GM23338 (cell line): ENCODE results near the gene NADK2. TPM values are rescaled to one million over a fixed set of nuclear protein-coding genes. Genes with fewer than 3 reads are reported as not detected.

Source experiments
- ATAC-seq: fragments of 200-7000 bp; cut with Tn5 transposase; 3 replicates; pipeline ENCODE4 v1.9.1; 2020
- DNase-seq: peaks from one replicate; pipeline ENCODE4 v3.0.0-alpha.2; 2015; ENCODE audit warnings: low spot score
- H2AFZ ChIP-seq: fragments of 200-600 bp; sonication (generic); 2 replicates; pipeline ENCODE4 v1.8.0; 2016; ENCODE audit warnings: antibody characterized with exemption, mild to moderate bottlenecking, moderate library complexity
- H3F3A ChIP-seq: fragments of 200-600 bp; sonication (generic); replicated peaks from 2 replicates; pipeline ENCODE4 v1.8.0; 2017; ENCODE audit warnings: antibody characterized with exemption, mixed run types, low read depth
- H3K27ac ChIP-seq: fragments of 200-600 bp; sonication (generic); 2 replicates; pipeline ENCODE4 v1.6.1; 2016; ENCODE audit warnings: low read depth
- H3K27me3 ChIP-seq: fragments of 200-600 bp; sonication (generic); 2 replicates; pipeline ENCODE4 v1.8.0; 2016; ENCODE audit warnings: mild to moderate bottlenecking, mixed run types, moderate library complexity; ENCODE audit not compliant: insufficient read depth
- H3K36me3 ChIP-seq: fragments of 200-600 bp; sonication (generic); 2 replicates; pipeline ENCODE4 v1.8.0; 2016; ENCODE audit warnings: mild to moderate bottlenecking; ENCODE audit not compliant: insufficient read depth
- H3K4me1 ChIP-seq: fragments of 200-600 bp; sonication (generic); 2 replicates; pipeline ENCODE4 v1.8.0; 2016; ENCODE audit warnings: mild to moderate bottlenecking, moderate library complexity; ENCODE audit not compliant: insufficient read depth
- H3K4me2 ChIP-seq: fragments of 200-600 bp; sonication (generic); 2 replicates; pipeline ENCODE4 v1.7.1; 2017; ENCODE audit warnings: mixed run types
- H3K4me3 ChIP-seq: fragments of 200-600 bp; sonication (generic); 2 replicates; pipeline ENCODE4 v1.6.1; 2016; ENCODE audit warnings: mixed run types
- H3K79me2 ChIP-seq: fragments of 200-600 bp; sonication (generic); replicated peaks from 2 replicates; pipeline ENCODE4 v1.8.0; 2017; ENCODE audit warnings: mild to moderate bottlenecking; ENCODE audit not compliant: insufficient read depth
- H3K9me2 ChIP-seq: fragments of 200-600 bp; sonication (generic); 2 replicates; pipeline ENCODE4 v1.8.0; 2017; ENCODE audit not compliant: insufficient read depth
- H4K20me1 ChIP-seq: fragments of 200-600 bp; sonication (generic); replicated peaks from 2 replicates; pipeline ENCODE4 v1.8.0; 2017; ENCODE audit warnings: mild to moderate bottlenecking; ENCODE audit not compliant: insufficient read depth
- H3K27ac Mint-ChIP-seq: 2 replicates; pipeline ENCODE4 v1.8.0; 2020; ENCODE audit warnings: inconsistent platforms, mild to moderate bottlenecking, moderate library complexity, mixed read lengths
- H3K27me3 Mint-ChIP-seq: 3 replicates; pipeline ENCODE4 v1.8.0; 2022; ENCODE audit warnings: low read depth, mild to moderate bottlenecking, moderate library complexity, mixed read lengths, inconsistent platforms; ENCODE audit not compliant: insufficient read depth, poor library complexity
- H3K36me3 Mint-ChIP-seq: 3 replicates; pipeline ENCODE4 v1.8.0; 2021; ENCODE audit warnings: low read depth, mild to moderate bottlenecking, inconsistent platforms, moderate library complexity, mixed read lengths
- H3K4me1 Mint-ChIP-seq: 3 replicates; pipeline ENCODE4 v1.8.0; 2020; ENCODE audit warnings: mild to moderate bottlenecking, inconsistent platforms, mixed read lengths
- H3K4me3 Mint-ChIP-seq: 3 replicates; pipeline ENCODE4 v1.8.0; 2021; ENCODE audit warnings: moderate library complexity, mild to moderate bottlenecking, inconsistent platforms, mixed read lengths
- H3K9me3 Mint-ChIP-seq: 3 replicates; pipeline ENCODE4 v1.8.0; 2020; ENCODE audit warnings: moderate library complexity, mild to moderate bottlenecking, inconsistent platforms, mixed read lengths
- CREB1 ChIP-seq: fragments of 250-450 bp; sonication (Bioruptor Pico); IDR thresholded peaks from 2 replicates; pipeline ENCODE4 v1.5.0; 2020; ENCODE audit warnings: low read depth, mild to moderate bottlenecking, moderate library complexity
- EZH2 ChIP-seq: fragments of 200-600 bp; sonication (generic); IDR thresholded peaks from one replicate; pipeline ENCODE4 v1.8.0; 2017; ENCODE audit warnings: antibody characterized with exemption, mild to moderate bottlenecking, low read depth; ENCODE audit not compliant: unreplicated experiment
- EZH2phosphoT487 ChIP-seq: fragments of 200-600 bp; sonication (generic); IDR thresholded peaks from one replicate; pipeline ENCODE4 v1.8.1; 2018; ENCODE audit warnings: antibody characterized with exemption; ENCODE audit not compliant: unreplicated experiment
- JUNB ChIP-seq: IDR thresholded peaks from one replicate; pipeline ENCODE4 v1.6.1; 2016; ENCODE audit warnings: antibody characterized with exemption; ENCODE audit not compliant: unreplicated experiment
- NANOG ChIP-seq: IDR thresholded peaks from 2 replicates; pipeline ENCODE4 v1.6.1; 2016; ENCODE audit warnings: antibody characterized with exemption, borderline replicate concordance
- POLR2AphosphoS5 ChIP-seq: IDR thresholded peaks from 2 replicates; pipeline ENCODE4 v1.6.1; 2016; ENCODE audit warnings: antibody characterized with exemption, low read depth
- STAT1 ChIP-seq: IDR thresholded peaks from one replicate; pipeline ENCODE4 v1.6.1; 2016; ENCODE audit warnings: antibody characterized with exemption; ENCODE audit not compliant: unreplicated experiment
- ZNF114 ChIP-seq: fragments of 250-450 bp; sonication (Bioruptor Pico); IDR thresholded peaks from 2 replicates; pipeline ENCODE4 v1.5.0; 2020; ENCODE audit warnings: mild to moderate bottlenecking, moderate library complexity
- ZNF331 ChIP-seq: fragments of 250-450 bp; sonication (Bioruptor Pico); IDR thresholded peaks from 2 replicates; pipeline ENCODE4 v1.5.0; 2020; ENCODE audit warnings: low read depth, mild to moderate bottlenecking, moderate library complexity
- polyA plus RNA-seq: library from polyadenylated mRNA; unstranded; fragments of >200 nt; fragmentation: Nextera tagmentation; extraction: Ambion mirVana; gene quantifications from 2 replicates; pipeline ENCODE4 v1.2.1, GENCODE V29; 2016
- total RNA-seq: library from RNA; depleted of rRNA; stranded (reverse); fragments of >200 nt; shearing (Covaris generic); gene quantifications from 2 replicates; pipeline ENCODE4 v1.2.3, GENCODE V29; 2014
- TF ChIP-seq, protein P1 (sequence below): fragments of 250-450 bp; sonication (Bioruptor Pico); IDR thresholded peaks from 2 replicates; pipeline ENCODE4 v1.5.0; 2020; ENCODE audit warnings: mild to moderate bottlenecking, moderate library complexity
- TF ChIP-seq, protein P2 (sequence below): IDR thresholded peaks from 2 replicates; pipeline ENCODE4 v1.6.1; 2016; ENCODE audit warnings: antibody characterized with exemption
- TF ChIP-seq, protein P3 (sequence below): IDR thresholded peaks from one replicate; pipeline ENCODE4 v1.6.1; 2018; ENCODE audit warnings: antibody characterized with exemption; ENCODE audit not compliant: unreplicated experiment
- TF ChIP-seq, protein P4 (sequence below), 2 experiments: fragments of 200-600 bp in 1 of 2; sonication (generic) in 1 of 2; conservative IDR thresholded peaks; 2 replicates each; pipeline versions ENCODE4 v1.5.1 to v1.6.1; 2016 to 2017; ENCODE audit warnings: antibody characterized with exemption in 2 of 2, low read depth in 2 of 2, mild to moderate bottlenecking in 2 of 2, moderate library complexity in 1 of 2

The NADK2 gene
- total and polyA plus RNA-seq, 2 experiments from 2014 or later: 4.5 to 16.0 TPM

DNA sequence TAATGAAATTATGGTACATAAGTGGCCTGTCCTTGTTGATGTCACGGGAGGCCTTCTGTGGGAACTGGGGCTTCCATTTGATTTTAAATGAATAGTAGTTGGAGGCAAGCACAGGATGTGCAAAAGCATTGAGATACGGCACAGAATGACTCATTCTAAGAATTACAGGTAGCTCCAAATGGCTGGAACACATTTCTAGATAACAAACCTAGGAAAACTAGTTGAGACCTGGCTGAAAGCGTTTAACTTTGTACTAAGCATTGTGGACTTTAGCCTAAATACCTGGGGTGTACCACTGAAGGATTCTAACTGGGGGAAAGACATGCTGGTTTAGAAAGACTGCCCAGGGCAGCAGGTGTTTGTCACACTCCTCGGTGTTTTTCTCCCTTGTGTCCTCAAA, 80.4 kb downstream of the NADK2 start (continued):
- TF ChIP-seq, protein P1, sequence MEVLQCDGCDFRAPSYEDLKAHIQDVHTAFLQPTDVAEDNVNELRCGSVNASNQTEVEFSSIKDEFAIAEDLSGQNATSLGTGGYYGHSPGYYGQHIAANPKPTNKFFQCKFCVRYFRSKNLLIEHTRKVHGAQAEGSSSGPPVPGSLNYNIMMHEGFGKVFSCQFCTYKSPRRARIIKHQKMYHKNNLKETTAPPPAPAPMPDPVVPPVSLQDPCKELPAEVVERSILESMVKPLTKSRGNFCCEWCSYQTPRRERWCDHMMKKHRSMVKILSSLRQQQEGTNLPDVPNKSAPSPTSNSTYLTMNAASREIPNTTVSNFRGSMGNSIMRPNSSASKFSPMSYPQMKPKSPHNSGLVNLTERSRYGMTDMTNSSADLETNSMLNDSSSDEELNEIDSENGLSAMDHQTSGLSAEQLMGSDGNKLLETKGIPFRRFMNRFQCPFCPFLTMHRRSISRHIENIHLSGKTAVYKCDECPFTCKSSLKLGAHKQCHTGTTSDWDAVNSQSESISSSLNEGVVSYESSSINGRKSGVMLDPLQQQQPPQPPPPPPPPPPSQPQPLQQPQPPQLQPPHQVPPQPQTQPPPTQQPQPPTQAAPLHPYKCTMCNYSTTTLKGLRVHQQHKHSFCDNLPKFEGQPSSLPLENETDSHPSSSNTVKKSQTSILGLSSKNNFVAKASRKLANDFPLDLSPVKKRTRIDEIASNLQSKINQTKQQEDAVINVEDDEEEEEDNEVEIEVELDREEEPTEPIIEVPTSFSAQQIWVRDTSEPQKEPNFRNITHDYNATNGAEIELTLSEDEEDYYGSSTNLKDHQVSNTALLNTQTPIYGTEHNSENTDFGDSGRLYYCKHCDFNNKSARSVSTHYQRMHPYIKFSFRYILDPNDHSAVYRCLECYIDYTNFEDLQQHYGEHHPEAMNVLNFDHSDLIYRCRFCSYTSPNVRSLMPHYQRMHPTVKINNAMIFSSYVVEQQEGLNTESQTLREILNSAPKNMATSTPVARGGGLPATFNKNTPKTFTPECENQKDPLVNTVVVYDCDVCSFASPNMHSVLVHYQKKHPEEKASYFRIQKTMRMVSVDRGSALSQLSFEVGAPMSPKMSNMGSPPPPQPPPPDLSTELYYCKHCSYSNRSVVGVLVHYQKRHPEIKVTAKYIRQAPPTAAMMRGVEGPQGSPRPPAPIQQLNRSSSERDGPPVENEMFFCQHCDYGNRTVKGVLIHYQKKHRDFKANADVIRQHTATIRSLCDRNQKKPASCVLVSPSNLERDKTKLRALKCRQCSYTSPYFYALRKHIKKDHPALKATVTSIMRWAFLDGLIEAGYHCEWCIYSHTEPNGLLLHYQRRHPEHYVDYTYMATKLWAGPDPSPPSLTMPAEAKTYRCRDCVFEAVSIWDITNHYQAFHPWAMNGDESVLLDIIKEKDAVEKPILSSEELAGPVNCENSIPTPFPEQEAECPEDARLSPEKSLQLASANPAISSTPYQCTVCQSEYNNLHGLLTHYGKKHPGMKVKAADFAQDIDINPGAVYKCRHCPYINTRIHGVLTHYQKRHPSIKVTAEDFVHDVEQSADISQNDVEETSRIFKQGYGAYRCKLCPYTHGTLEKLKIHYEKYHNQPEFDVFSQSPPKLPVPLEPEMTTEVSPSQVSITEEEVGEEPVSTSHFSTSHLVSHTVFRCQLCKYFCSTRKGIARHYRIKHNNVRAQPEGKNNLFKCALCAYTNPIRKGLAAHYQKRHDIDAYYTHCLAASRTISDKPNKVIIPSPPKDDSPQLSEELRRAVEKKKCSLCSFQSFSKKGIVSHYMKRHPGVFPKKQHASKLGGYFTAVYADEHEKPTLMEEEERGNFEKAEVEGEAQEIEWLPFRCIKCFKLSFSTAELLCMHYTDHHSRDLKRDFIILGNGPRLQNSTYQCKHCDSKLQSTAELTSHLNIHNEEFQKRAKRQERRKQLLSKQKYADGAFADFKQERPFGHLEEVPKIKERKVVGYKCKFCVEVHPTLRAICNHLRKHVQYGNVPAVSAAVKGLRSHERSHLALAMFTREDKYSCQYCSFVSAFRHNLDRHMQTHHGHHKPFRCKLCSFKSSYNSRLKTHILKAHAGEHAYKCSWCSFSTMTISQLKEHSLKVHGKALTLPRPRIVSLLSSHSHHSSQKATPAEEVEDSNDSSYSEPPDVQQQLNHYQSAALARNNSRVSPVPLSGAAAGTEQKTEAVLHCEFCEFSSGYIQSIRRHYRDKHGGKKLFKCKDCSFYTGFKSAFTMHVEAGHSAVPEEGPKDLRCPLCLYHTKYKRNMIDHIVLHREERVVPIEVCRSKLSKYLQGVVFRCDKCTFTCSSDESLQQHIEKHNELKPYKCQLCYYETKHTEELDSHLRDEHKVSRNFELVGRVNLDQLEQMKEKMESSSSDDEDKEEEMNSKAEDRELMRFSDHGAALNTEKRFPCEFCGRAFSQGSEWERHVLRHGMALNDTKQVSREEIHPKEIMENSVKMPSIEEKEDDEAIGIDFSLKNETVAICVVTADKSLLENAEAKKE: no peak
- TF ChIP-seq ZNF331 (CRISPR knock-in tag): no peak
- no peak for TF ChIP-seq ZNF114

DNA sequence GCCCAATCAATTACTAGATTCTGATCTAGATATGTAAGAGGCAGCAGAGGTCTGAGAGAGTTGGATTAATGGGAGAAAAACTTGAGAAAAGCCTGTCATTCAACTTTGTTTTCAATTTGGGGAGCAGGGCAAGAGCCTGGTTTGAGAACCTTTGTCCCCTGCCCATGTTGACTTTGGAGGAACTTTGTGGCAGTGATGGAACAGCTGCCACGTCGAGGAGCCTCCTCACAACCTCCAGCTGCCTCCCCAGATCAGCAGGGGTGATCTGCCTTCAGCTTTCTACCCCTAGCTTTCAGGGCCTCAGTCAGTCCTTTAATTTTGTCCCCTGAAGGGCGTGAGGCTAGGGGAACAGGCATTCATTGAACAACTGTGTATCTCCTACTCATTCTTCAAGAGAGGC, 81.1 kb downstream of the NADK2 start:
- H3K36me3 ChIP-seq: peaks cover 10% of the 10 kb centered on the region; the same call in 1 of the 2 replicates
- 0 out of 3 replicates have a peak, but pooled peaks cover 2% of the 10 kb centered on the region for H3K4me1 Mint-ChIP-seq
- H3K4me2 ChIP-seq: no peak overlapping the region
- H3K27me3 Mint-ChIP-seq: no peaks in the 10 kb centered on the region
- peaks cover 20% of the 10 kb centered on the region for H4K20me1 ChIP-seq
- no peaks in the 10 kb centered on the region for H3K9me2 ChIP-seq
- H3K36me3 Mint-ChIP-seq: peaks cover 67% of the 10 kb centered on the region
- H3K27me3 ChIP-seq: no peaks in the 10 kb centered on the region
- DNase-seq: no peak
- H3K27ac Mint-ChIP-seq: no peak overlapping the region
- H3K4me1 ChIP-seq: no peaks in the 10 kb centered on the region; the same call in 1 of the 2 replicates
- no peak overlapping the region for H2AFZ ChIP-seq
- peaks cover 31% of the 10 kb centered on the region for H3K79me2 ChIP-seq
- no peak overlapping the region for H3K4me3 ChIP-seq
- no peak overlapping the region for H3K27ac ChIP-seq
- no peak for ATAC-seq
- H3K9me3 Mint-ChIP-seq: no peaks in the 10 kb centered on the region
- no peak overlapping the region for H3K4me3 Mint-ChIP-seq
- H3F3A ChIP-seq: no peaks in the 10 kb centered on the region
- TF ChIP-seq POLR2AphosphoS5 (no peak), EZH2 (no peak), NANOG (no peak), ZNF331 (CRISPR knock-in tag) (no peak), ZNF114 (no peak), CREB1 (no peak), JUNB (no peak), STAT1 (no peak), EZH2phosphoT487 (no peak)
- TF ChIP-seq, protein P2, sequence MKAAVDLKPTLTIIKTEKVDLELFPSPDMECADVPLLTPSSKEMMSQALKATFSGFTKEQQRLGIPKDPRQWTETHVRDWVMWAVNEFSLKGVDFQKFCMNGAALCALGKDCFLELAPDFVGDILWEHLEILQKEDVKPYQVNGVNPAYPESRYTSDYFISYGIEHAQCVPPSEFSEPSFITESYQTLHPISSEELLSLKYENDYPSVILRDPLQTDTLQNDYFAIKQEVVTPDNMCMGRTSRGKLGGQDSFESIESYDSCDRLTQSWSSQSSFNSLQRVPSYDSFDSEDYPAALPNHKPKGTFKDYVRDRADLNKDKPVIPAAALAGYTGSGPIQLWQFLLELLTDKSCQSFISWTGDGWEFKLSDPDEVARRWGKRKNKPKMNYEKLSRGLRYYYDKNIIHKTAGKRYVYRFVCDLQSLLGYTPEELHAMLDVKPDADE: no peak
- TF ChIP-seq, protein P3, sequence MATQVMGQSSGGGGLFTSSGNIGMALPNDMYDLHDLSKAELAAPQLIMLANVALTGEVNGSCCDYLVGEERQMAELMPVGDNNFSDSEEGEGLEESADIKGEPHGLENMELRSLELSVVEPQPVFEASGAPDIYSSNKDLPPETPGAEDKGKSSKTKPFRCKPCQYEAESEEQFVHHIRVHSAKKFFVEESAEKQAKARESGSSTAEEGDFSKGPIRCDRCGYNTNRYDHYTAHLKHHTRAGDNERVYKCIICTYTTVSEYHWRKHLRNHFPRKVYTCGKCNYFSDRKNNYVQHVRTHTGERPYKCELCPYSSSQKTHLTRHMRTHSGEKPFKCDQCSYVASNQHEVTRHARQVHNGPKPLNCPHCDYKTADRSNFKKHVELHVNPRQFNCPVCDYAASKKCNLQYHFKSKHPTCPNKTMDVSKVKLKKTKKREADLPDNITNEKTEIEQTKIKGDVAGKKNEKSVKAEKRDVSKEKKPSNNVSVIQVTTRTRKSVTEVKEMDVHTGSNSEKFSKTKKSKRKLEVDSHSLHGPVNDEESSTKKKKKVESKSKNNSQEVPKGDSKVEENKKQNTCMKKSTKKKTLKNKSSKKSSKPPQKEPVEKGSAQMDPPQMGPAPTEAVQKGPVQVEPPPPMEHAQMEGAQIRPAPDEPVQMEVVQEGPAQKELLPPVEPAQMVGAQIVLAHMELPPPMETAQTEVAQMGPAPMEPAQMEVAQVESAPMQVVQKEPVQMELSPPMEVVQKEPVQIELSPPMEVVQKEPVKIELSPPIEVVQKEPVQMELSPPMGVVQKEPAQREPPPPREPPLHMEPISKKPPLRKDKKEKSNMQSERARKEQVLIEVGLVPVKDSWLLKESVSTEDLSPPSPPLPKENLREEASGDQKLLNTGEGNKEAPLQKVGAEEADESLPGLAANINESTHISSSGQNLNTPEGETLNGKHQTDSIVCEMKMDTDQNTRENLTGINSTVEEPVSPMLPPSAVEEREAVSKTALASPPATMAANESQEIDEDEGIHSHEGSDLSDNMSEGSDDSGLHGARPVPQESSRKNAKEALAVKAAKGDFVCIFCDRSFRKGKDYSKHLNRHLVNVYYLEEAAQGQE: no peak
- TF ChIP-seq, protein P4, sequence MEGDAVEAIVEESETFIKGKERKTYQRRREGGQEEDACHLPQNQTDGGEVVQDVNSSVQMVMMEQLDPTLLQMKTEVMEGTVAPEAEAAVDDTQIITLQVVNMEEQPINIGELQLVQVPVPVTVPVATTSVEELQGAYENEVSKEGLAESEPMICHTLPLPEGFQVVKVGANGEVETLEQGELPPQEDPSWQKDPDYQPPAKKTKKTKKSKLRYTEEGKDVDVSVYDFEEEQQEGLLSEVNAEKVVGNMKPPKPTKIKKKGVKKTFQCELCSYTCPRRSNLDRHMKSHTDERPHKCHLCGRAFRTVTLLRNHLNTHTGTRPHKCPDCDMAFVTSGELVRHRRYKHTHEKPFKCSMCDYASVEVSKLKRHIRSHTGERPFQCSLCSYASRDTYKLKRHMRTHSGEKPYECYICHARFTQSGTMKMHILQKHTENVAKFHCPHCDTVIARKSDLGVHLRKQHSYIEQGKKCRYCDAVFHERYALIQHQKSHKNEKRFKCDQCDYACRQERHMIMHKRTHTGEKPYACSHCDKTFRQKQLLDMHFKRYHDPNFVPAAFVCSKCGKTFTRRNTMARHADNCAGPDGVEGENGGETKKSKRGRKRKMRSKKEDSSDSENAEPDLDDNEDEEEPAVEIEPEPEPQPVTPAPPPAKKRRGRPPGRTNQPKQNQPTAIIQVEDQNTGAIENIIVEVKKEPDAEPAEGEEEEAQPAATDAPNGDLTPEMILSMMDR (conservative IDR thresholded peaks at IDR 0.05; ENCODE audit: low read depth in 2 of 2): no peak
